DOHH2 (cell line): ENCODE data around the gene TGFBR2.

Experiments used
- H3F3A ChIP-seq: fragments of 200-600 bp; sonication (generic), shearing (Covaris generic); 2 replicates; pipeline ENCODE4 v1.6.0; 2016; ENCODE audit warnings: antibody characterized with exemption, mild to moderate bottlenecking; ENCODE audit not compliant: control insufficient read depth, insufficient read depth
- H3K27ac ChIP-seq: fragments of 200-600 bp; sonication (generic); 2 replicates; pipeline ENCODE4 v1.5.1; 2014; ENCODE audit warnings: low read depth, mild to moderate bottlenecking, low read length, moderate library complexity
- H3K27me3 ChIP-seq: fragments of 200-600 bp; sonication (generic); 2 replicates; pipeline ENCODE4 v1.6.1; 2014; ENCODE audit warnings: mild to moderate bottlenecking, low read length, mixed read lengths; ENCODE audit not compliant: control insufficient read depth
- H3K36me3 ChIP-seq: fragments of 200-600 bp; sonication (generic); 2 replicates; pipeline ENCODE4 v1.6.1; 2014; ENCODE audit warnings: mild to moderate bottlenecking, low read length, moderate library complexity, mixed read lengths; ENCODE audit not compliant: control insufficient read depth
- H3K4me1 ChIP-seq: fragments of 200-600 bp; sonication (generic); 2 replicates; pipeline ENCODE4 v1.6.1; 2014; ENCODE audit warnings: mild to moderate bottlenecking, low read length, mixed read lengths; ENCODE audit not compliant: control insufficient read depth
- H3K4me2 ChIP-seq: fragments of 200-600 bp; sonication (generic); 2 replicates; pipeline ENCODE4 v1.6.0; 2014; ENCODE audit warnings: mild to moderate bottlenecking, low read length, moderate library complexity
- H3K4me3 ChIP-seq: fragments of 200-600 bp; sonication (generic); 2 replicates; pipeline ENCODE4 v1.5.1; 2014; ENCODE audit warnings: mild to moderate bottlenecking, low read length, mixed read lengths
- H3K79me2 ChIP-seq: fragments of 200-600 bp; sonication (generic); 2 replicates; pipeline ENCODE4 v1.6.1; 2014; ENCODE audit warnings: mild to moderate bottlenecking, low read length, mixed read lengths; ENCODE audit not compliant: control insufficient read depth
- H3K9me2 ChIP-seq: fragments of 200-600 bp; sonication (generic); replicated peaks from 2 replicates; pipeline ENCODE4 v1.6.1; 2014; ENCODE audit warnings: mild to moderate bottlenecking, low read length, mixed read lengths; ENCODE audit not compliant: control insufficient read depth
- H3K9me3 ChIP-seq: fragments of 200-600 bp; sonication (generic); 2 replicates; pipeline ENCODE4 v1.6.1; 2014; ENCODE audit warnings: antibody characterized with exemption, low read length, mixed read lengths; ENCODE audit not compliant: control insufficient read depth, insufficient read depth
- H4K20me1 ChIP-seq: fragments of 200-600 bp; sonication (generic); 2 replicates; pipeline ENCODE4 v1.6.0; 2014; ENCODE audit warnings: low read depth, mild to moderate bottlenecking, antibody characterized with exemption, low read length, moderate library complexity; ENCODE audit not compliant: control insufficient read depth, insufficient read depth
- CTCF ChIP-seq: fragments of 200-600 bp; sonication (generic); IDR thresholded peaks from one replicate; pipeline ENCODE4 v1.5.1; 2014; ENCODE audit warnings: antibody characterized with exemption, mild to moderate bottlenecking, low read depth, low read length; ENCODE audit not compliant: poor library complexity, severe bottlenecking
- EZH2phosphoT487 ChIP-seq: fragments of 200-600 bp; sonication (generic); IDR thresholded peaks from 2 replicates; pipeline ENCODE4 v1.6.1; 2017; ENCODE audit warnings: borderline replicate concordance, mild to moderate bottlenecking, antibody characterized with exemption, low read length, moderate library complexity, mixed read lengths

The TGFBR2 gene

GRCh38 chr3:30616347-30617027 is 10.1 kb downstream of the TGFBR2 start:
- Histone ChIP-seq H3K4me1 (peaks cover 85% of the 10 kb centered on the region), H3K79me2 (peaks cover 92% of the 10 kb centered on the region), H3F3A (peaks cover 7% of the 10 kb centered on the region; the same call in 1 of the 2 replicates), H3K9me3 (no peaks in the 10 kb centered on the region), H3K27ac (no peak overlapping the region), H4K20me1 (peaks cover 7% of the 10 kb centered on the region), H3K9me2 (no peaks in the 10 kb centered on the region), H3K4me3 (0 out of 2 replicates have a peak overlapping the region, but pooled peaks have one; percentile 4), H3K27me3 (no peaks in the 10 kb centered on the region), H3K36me3 (no peaks in the 10 kb centered on the region; the same call in 1 of the 2 replicates), H3K4me2 (peak overlapping the region; percentile 18)
- no peak for TF ChIP-seq EZH2phosphoT487
- no peak for TF ChIP-seq CTCF

- no peaks in the 10 kb centered on the region for H3K27me3 ChIP-seq
- H3K4me3 ChIP-seq, result no peak overlapping the region
- H3K4me2 ChIP-seq, result peak overlapping the region; percentile 18; the same call in 1 of the 2 replicates
- H3K36me3 ChIP-seq, result no peaks in the 10 kb centered on the region; the same call in 1 of the 2 replicates
- TF ChIP-seq EZH2phosphoT487 (no peak), CTCF (no peak)
- no peaks in the 10 kb centered on the region for H3K9me2 ChIP-seq
- H3K79me2 ChIP-seq, result peaks cover 92% of the 10 kb centered on the region
- H4K20me1 ChIP-seq, result peaks cover 7% of the 10 kb centered on the region
- peaks cover 85% of the 10 kb centered on the region for H3K4me1 ChIP-seq
- H3K9me3 ChIP-seq, result no peaks in the 10 kb centered on the region
- H3K27ac ChIP-seq, result no peak overlapping the region
- peaks cover 7% of the 10 kb centered on the region; the same call in 1 of the 2 replicates for H3F3A ChIP-seq
Measured at GRCh38 chr3:30617069-30617468, 10.7 kb downstream of the TGFBR2 start.

DNA sequence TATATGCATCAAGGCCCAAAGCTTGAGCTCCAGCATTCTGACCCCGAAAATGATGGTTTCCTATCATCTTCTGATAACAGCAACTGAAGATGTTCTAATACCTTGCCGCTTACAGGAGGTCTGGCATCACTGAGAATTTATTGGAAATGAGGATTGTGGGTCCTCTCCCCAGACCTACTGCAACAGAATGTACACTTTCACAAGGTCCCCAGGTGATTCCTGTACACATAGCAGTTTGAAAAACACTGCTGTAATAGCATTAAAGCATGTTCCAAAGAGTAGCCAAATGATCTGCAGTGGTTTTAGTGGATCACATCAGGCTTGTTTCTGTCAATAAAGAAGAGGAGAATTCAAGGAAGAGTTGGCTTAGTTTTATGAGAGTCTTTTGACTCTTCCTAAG is 11.3 kb downstream of the TGFBR2 start:
- Histone ChIP-seq H3K4me2 (peak overlapping the region; percentile 55), H3K36me3 (no peaks in the 10 kb centered on the region), H3K4me3 (no peak overlapping the region), H3K27ac (no peak overlapping the region), H3K9me3 (no peaks in the 10 kb centered on the region), H3F3A (peaks cover 7% of the 10 kb centered on the region; the same call in 1 of the 2 replicates), H3K9me2 (no peaks in the 10 kb centered on the region), H3K79me2 (peaks cover 88% of the 10 kb centered on the region), H3K27me3 (no peaks in the 10 kb centered on the region), H3K4me1 (peaks cover 85% of the 10 kb centered on the region), H4K20me1 (peaks cover 7% of the 10 kb centered on the region)
- no peak for TF ChIP-seq CTCF
- TF ChIP-seq EZH2phosphoT487, result no peak
